Hematopoietic multipotent progenitor cell (in vitro differentiated cells): Measurements from ENCODE around the gene ADAMTS17. TPM values are rescaled to one million over a fixed set of nuclear protein-coding genes. Genes with fewer than 3 reads are reported as not detected.

Experiments
- DNase-seq, 3 donors: peaks; one replicate each; pipeline ENCODE4 v3.0.0-alpha.2; 2011 to 2015; ENCODE audit warnings: low read depth in 2 of 3, low spot score in 2 of 3
- total RNA-seq: library from RNA; depleted of rRNA; stranded (reverse); fragments of >200 nt; gene quantifications from one replicate; pipeline ENCODE4 v1.2.3, GENCODE V29; 2012

ADAMTS17 gene
- total RNA-seq, 1 donor: under 0.01 TPM

DNA sequence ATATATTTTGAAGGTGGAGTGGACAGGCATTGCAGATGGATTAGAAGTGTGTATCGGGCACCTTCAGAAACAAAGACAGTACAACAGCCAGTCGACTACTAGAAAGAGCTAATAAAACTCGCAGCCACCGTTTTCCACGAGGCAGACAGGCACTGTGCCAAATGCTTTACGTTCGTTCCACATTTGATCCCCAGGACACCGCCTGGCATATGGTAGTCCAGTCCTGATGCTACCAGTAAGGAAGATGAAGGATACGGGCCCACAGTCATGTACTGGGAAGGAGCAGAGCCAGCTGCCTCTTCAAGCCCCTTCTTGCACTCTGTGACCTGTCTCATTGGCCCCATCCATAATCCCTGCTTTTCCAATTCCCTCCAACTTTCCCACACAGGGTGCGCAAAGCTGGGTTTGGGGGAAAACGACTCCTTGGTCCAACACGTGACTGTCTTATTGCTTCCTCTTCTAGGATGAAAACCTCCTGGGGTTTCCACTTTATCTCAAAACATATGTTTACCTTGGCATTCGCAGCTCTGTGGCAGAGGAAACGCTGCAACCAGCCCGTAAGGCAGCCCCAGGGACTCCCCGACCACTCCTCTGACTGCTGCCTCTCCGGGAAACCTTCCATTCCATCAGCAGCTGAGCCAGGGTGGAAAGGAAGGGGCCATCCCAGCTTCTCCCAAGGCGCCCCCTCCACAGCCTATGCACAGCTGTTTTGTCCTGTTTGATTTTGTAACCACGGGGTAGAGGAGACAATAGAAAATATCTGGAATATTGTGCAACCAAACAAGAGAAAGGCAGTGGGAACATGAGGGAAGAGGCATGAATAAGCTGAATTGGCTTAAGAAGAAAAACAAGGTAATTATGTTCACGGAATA is 107.4 kb downstream of the ADAMTS17 start:
- no peak for DNase-seq

DNA sequence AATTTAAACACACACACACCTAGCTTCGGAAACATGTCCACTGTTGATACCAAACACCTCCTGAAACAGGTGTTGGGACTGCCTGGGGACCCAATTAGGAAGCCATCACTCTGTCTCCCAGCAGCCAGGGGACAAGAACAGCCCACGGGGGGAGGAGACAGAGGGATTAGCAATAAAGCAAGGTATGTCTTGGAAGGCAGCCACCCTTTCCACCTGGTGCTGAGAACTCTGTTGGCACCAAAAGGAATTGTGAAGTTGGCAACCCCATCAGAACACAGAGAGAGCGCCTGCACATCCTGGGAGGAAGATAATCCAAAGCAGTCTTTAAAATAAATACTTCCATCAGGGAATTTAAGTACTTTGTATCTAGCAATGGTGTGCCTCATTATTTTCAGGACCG is 111.0 kb downstream of the ADAMTS17 start:
- DNase-seq: no peak

- peak in 1 of 3 donors; percentile 6 for DNase-seq
Measured at GRCh38 chr15:100229181-100230163, 112.3 kb downstream of the ADAMTS17 start.

GRCh38 chr15:100227781-100228180 is 114.0 kb downstream of the ADAMTS17 start:
- DNase-seq: no peak

DNA sequence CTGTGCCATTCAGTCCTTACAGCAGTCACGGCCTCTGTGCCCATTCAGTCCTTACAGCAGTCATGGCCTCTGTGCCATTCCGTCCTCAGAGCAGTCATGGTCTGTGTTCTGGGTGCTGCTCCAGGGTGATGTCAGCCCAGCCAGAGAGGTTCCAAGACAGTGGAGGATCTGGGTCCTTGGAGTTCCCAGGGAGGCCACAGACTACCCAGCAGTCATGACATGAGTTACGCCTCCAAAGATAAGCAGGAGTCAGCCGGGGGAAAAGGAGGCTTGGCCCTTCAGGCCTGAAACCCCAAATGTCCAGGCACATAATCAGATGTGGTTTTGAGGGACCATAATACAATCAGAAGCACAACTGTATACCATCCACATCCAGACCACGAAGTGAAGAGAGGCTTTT is 115.7 kb downstream of the ADAMTS17 start:
- no peak for DNase-seq

DNA sequence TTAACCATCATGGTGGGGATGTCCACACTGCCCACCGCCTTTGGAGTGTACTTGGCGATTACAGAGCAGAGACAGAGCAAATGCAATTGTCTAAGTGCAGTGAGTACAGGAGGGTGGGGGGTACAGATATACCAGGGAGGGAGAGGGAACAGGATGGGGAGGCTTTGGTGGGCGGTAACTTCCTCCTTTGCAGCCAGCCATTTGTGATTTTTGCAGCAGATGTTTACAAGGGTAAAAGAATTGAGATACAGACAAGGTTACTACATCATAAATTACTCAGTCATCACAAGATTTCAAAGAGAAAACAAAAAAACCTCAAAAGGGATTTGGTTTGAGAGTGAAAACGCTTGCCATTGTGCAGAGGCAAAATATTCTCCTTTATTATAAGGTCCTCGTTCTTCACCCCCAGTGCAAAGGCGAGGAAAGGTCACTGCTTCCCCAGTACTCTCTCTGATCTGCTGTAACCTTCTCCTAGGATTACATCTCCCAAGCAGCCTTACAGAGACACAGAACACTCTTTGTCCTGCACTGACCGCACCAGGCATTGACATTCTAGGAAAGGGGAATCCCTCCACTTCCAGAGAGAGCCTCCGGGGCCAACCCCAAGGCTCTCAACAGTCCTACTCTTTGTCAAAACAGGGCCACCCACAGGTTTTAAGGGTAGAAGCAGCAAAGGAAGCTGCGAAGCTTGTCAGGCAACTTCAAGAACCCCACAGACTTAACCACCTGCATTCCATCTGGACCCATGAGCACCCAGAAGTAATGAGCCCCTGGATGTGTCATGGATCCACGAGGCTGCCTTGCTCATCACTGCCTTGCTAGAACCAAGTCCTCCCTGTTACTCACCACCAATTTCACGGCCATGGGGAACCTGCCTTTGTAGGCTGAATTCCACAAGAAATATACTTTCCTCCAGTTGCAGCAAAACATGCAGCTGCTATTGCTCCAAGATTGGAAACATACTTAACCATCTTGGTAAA is 117.3 kb downstream of the ADAMTS17 start:
- DNase-seq: no peak

DNA sequence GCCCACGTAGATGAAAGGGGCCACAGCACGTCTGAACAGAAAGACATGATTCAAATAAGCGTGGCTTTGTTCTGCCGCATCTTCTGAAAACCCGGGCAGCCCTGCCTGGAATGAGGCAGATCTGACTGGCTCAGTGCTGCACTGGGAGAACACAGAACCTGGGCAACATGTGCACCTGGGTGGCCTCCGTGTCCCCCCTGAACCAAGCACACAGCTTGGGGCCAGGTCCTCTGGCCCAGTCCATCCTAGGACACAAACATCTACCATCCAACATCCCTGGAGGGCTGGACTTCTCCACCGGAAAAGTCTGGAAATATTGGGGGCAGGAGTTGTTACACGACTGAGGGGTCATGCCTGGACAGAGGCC is 119.4 kb downstream of the ADAMTS17 start:
- DNase-seq: no peak

DNA sequence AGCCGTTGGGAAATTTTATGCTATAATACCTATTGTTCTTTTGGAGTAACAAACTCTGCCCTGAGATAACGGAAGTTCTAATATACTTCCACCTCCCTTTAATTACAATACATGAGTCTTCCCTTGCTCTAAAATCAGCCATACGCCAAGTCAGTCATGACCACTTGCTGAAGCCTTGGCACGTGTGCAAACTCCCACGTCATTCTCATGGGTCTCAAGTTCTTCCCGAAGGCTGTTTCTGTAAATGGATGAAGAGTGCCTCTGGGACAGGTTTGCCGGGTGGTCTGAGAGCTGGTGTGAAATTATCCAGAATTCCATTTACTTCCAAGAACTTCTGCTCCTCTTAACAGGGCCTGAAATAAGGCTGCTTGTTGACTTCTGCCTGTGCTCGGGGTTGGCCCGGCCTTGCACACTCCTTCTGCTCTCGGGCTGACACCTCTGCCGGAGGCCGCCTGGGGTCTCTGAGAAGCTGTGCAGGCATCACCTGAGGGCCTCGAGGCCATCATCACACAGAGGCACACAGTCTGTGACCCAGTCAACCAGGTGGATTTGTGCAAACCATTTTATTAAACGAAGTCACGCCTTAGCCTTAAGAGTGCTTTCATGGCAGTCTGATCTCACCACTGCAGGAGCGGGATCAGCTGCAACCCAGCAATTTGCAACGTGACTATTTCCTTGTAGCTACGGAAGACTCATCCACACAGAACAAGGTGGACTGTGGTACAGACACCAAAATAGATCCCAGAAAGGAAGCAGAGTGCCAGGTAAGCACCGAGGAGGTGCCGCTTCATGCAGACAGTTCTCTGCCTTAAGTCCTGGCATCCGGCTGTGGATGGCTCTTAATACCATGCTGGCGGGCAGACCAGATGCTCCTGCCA is 120.1 kb downstream of the ADAMTS17 start:
- DNase-seq: no peak

GRCh38 chr15:100220058-100220768 is 121.6 kb downstream of the ADAMTS17 start:
- DNase-seq: no peak

- no peak for DNase-seq
Measured at GRCh38 chr15:100218434-100218833, 123.3 kb downstream of the ADAMTS17 start.

DNA sequence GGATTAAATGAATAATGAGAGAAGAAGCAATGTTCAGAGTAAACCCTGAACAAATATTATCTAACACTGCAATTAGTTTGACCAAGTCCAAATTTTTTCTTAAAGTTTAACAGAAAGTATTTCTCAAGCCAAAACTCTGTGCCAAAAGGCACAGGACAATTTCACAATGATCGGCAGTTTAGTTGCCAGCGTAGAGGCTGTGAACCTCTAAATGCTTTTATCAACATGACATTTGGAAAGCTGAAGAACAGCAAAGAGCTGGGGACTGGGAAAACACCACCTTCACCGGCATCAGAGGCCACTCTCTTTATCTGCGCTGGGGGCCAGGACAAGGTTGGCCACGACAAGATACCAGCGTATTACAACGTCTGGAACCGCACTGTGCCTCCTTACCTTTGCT is 125.6 kb downstream of the ADAMTS17 start:
- no peak for DNase-seq

GRCh38 chr15:100215843-100216169 is 126.0 kb downstream of the ADAMTS17 start:
- DNase-seq: no peak

DNA sequence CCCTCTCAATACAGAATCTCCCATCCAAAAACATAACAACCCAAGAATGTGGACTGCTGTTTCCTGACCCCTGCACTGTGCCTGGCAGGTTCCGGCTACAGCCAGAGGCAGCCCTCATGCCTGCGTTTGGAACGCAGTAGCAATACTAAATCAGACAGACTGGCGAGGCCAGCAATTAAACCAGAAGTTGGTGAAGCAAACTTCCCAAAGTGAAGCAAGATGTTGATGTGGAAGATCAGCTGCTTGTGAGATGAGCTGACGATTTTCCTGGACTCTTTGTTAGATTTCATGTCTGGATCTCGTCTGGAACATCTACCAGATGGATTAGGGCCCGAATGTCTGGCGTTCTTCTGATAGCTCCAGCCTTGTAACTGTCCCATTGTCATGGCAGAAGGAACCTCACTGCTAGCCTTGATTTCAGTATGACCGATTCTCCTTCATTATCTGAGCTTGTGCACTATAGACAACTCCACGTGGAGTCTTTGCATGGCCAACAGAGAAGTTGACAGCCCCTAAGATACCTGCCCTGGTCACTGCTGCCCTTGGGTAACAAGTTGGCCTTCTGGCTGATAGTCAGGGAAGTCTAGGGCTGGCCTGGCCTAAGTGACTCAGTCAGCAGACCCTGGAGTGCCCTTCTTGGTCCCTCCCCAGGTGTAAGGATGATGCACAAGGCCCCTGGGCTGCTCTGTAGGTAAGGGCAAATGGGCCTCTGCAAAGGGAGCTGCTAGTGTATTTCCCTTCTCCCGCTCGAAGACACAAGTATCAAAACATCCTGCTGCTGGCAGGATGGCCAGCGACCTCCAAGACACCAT is 126.5 kb downstream of the ADAMTS17 start:
- DNase-seq: no peak

DNA sequence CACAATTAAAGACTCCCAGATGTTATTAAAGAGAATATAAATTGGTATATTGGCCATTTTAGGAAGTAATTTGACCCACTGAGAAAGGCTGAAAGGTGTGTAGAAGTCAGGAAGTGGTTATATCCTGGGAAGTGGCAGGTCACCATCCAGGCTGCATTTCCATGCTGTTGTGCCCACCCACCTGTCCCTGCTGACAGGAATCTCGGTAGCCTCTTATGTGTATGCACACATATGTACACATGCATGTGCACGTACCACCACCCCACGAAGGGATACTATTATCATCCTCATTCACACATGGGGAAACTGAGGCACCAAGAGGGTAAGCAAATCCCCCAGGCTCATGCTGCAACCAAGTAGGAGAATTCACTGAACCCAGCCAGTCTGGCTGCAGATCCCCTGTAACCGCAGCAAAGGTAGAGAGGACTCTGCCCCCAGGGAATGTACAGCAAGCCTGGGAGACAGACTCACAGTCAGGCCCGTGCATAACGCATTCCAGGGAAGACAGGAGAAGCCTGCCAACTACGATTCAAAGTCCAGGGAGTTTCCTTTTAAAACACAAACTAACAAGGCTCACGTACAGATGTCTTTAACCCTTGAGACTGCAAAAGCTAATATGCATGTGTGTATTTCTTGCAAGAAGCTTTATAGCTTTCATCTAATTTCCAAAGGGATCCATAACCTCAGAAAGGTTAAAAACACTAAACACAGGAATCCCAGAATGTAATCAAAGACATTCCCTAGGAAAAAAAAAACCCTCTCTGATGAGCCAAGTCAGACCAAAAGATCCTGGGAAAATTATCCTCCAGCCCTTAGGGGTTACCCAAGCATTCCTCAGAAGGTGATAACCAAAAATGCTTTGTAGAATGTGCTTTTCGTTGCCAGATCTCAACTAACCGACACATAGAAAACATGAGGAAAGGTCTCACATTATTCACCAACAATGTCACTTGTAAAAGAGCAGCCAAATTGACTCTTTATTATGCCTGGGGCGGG is 129.6 kb downstream of the ADAMTS17 start:
- DNase-seq: no peak

- DNase-seq: no peak
Measured at GRCh38 chr15:100210338-100210737, 131.4 kb downstream of the ADAMTS17 start.

GRCh38 chr15:100208921-100209603 is 132.7 kb downstream of the ADAMTS17 start:
- no peak for DNase-seq
